ENCODE data around the gene LZTS2.

- TF ChIP-seq, protein P1, sequence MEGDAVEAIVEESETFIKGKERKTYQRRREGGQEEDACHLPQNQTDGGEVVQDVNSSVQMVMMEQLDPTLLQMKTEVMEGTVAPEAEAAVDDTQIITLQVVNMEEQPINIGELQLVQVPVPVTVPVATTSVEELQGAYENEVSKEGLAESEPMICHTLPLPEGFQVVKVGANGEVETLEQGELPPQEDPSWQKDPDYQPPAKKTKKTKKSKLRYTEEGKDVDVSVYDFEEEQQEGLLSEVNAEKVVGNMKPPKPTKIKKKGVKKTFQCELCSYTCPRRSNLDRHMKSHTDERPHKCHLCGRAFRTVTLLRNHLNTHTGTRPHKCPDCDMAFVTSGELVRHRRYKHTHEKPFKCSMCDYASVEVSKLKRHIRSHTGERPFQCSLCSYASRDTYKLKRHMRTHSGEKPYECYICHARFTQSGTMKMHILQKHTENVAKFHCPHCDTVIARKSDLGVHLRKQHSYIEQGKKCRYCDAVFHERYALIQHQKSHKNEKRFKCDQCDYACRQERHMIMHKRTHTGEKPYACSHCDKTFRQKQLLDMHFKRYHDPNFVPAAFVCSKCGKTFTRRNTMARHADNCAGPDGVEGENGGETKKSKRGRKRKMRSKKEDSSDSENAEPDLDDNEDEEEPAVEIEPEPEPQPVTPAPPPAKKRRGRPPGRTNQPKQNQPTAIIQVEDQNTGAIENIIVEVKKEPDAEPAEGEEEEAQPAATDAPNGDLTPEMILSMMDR (conservative IDR thresholded peaks at IDR 0.05; ENCODE audit: low read depth in 2 of 2): no peak
- TF ChIP-seq POLR2AphosphoS5 (IDR thresholded peaks at IDR 0.05; ENCODE audit: low read depth): no peak
- TF ChIP-seq ZNF331 (CRISPR knock-in tag; IDR thresholded peaks at IDR 0.05; ENCODE audit: low read depth): no peak
- no peak for TF ChIP-seq NANOG (IDR thresholded peaks at IDR 0.05; ENCODE audit: borderline replicate concordance)
- no peak for TF ChIP-seq CREB1 (CRISPR knock-in tag; IDR thresholded peaks at IDR 0.05; ENCODE audit: low read depth)
- TF ChIP-seq JUNB (IDR thresholded peaks at IDR 0.05; ENCODE audit: unreplicated experiment): no peak
- no peak for TF ChIP-seq REST (IDR thresholded peaks at IDR 0.05; ENCODE audit: unreplicated experiment)
- no peak for TF ChIP-seq EZH2 (IDR thresholded peaks at IDR 0.05; ENCODE audit: low read depth, unreplicated experiment)
- TF ChIP-seq EZH2phosphoT487 (IDR thresholded peaks at IDR 0.05; ENCODE audit: unreplicated experiment): no peak
- TF ChIP-seq, protein P2, sequence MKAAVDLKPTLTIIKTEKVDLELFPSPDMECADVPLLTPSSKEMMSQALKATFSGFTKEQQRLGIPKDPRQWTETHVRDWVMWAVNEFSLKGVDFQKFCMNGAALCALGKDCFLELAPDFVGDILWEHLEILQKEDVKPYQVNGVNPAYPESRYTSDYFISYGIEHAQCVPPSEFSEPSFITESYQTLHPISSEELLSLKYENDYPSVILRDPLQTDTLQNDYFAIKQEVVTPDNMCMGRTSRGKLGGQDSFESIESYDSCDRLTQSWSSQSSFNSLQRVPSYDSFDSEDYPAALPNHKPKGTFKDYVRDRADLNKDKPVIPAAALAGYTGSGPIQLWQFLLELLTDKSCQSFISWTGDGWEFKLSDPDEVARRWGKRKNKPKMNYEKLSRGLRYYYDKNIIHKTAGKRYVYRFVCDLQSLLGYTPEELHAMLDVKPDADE (IDR thresholded peaks at IDR 0.05): no peak
- TF ChIP-seq STAT1 (IDR thresholded peaks at IDR 0.05; ENCODE audit: unreplicated experiment): no peak
- no peak for TF ChIP-seq ZNF114 (CRISPR knock-in tag; IDR thresholded peaks at IDR 0.05)
- no peak for TF ChIP-seq ZNF462 (CRISPR knock-in tag; IDR thresholded peaks at IDR 0.05)
These were observed 41.2 kb downstream of the LZTS2 start for GRCh38 chr10:101040851-101041250.
